C4-2B (cell line): ENCODE data around the gene PPIL6.

Source experiments
- H3K27ac ChIP-seq: fragments of 450-650 bp; 2 replicates; pipeline ENCODE4 v1.5.1; 2017
- CTCF ChIP-seq: fragments of 450-650 bp; conservative IDR thresholded peaks from 2 replicates; pipeline ENCODE4 v1.5.1; 2017; ENCODE audit warnings: mild to moderate bottlenecking
- ZFX ChIP-seq: fragments of 450-650 bp; IDR thresholded peaks from 2 replicates; pipeline ENCODE4 v1.6.1; 2017

The PPIL6 gene

GRCh38 chr6:109475625-109476024 lies 35.2 kb upstream of the PPIL6 start:
- peak overlapping the region; percentile 35; the same call in 1 of the 2 replicates for H3K27ac ChIP-seq
- no peak for TF ChIP-seq ZFX
- no peak for TF ChIP-seq CTCF

- TF ChIP-seq CTCF (no peak), ZFX (no peak)
- peak overlapping the region; percentile 35; the same call in 1 of the 2 replicates for H3K27ac ChIP-seq
Observed at GRCh38 chr6:109474995-109475394, 34.6 kb upstream of the PPIL6 start.

GRCh38 chr6:109473120-109473519 lies 32.7 kb upstream of the PPIL6 start:
- peak overlapping the region; percentile 80; the same call in 1 of the 2 replicates for H3K27ac ChIP-seq
- TF ChIP-seq ZFX = no peak
- TF ChIP-seq CTCF = no peak

- TF ChIP-seq CTCF (no peak), ZFX (no peak)
- peak overlapping the region; percentile 80 for H3K27ac ChIP-seq
Observed at GRCh38 chr6:109472132-109472995, 31.9 kb upstream of the PPIL6 start.

GRCh38 chr6:109471105-109471810 lies 30.8 kb upstream of the PPIL6 start:
- peak overlapping the region; percentile 80 for H3K27ac ChIP-seq
- no peak for TF ChIP-seq ZFX
- TF ChIP-seq CTCF = no peak

GRCh38 chr6:109469591-109470189 lies 29.3 kb upstream of the PPIL6 start:
- H3K27ac ChIP-seq = peak overlapping the region; percentile 80
- TF ChIP-seq CTCF (no peak), ZFX (no peak)

- H3K27ac ChIP-seq = peak overlapping the region; percentile 73
- TF ChIP-seq CTCF (no peak), ZFX (no peak)
Observed at GRCh38 chr6:109467696-109468095, 27.3 kb upstream of the PPIL6 start.
